Endothelial cell (in vitro differentiated cells): ENCODE measurements around the gene PRDM8. TPM values are rescaled to one million over a fixed set of nuclear protein-coding genes. Genes with fewer than 3 reads are reported as not detected.

ENCODE experiments used
- DNase-seq: peaks from one replicate; pipeline ENCODE4 v3.0.0; 2021; ENCODE audit warnings: low spot score
- H3K27ac Mint-ChIP-seq: one replicate; pipeline ENCODE4 v1.8.0; 2021; ENCODE audit warnings: mixed read lengths, inconsistent platforms; ENCODE audit not compliant: unreplicated experiment
- H3K27me3 Mint-ChIP-seq: one replicate; pipeline ENCODE4 v1.8.0; 2021; ENCODE audit warnings: mild to moderate bottlenecking, moderate library complexity, mixed read lengths, inconsistent platforms; ENCODE audit not compliant: unreplicated experiment
- H3K36me3 Mint-ChIP-seq: one replicate; pipeline ENCODE4 v1.8.0; 2021; ENCODE audit warnings: mild to moderate bottlenecking, low read depth, mixed read lengths, inconsistent platforms; ENCODE audit not compliant: unreplicated experiment
- H3K4me1 Mint-ChIP-seq: one replicate; pipeline ENCODE4 v1.8.0; 2021; ENCODE audit warnings: mild to moderate bottlenecking, mixed read lengths, inconsistent platforms; ENCODE audit not compliant: unreplicated experiment
- H3K4me3 Mint-ChIP-seq: one replicate; pipeline ENCODE4 v1.8.0; 2021; ENCODE audit warnings: mild to moderate bottlenecking, mixed read lengths, inconsistent platforms; ENCODE audit not compliant: unreplicated experiment
- H3K9me3 Mint-ChIP-seq: one replicate; pipeline ENCODE4 v1.8.0; 2021; ENCODE audit warnings: mixed read lengths, inconsistent platforms; ENCODE audit not compliant: unreplicated experiment
- total RNA-seq: library from RNA; stranded (reverse); fragmentation: NEBNext Ultra II Directional; extraction: Animal tissue kit (Norgen Biotek cat#: 25700); gene quantifications from one replicate; pipeline ENCODE4 v1.2.1, GENCODE V29; 2021; ENCODE audit not compliant: unreplicated experiment
- TF ChIP-seq, protein P1 (sequence below): fragments of 200-600 bp; sonication (generic); IDR thresholded peaks from one replicate; pipeline ENCODE4 v1.5.0; 2021; ENCODE audit warnings: antibody characterized with exemption; ENCODE audit not compliant: unreplicated experiment

Gene PRDM8
- total RNA-seq, 1 donor from 2014 or later: 30.5 TPM

DNA sequence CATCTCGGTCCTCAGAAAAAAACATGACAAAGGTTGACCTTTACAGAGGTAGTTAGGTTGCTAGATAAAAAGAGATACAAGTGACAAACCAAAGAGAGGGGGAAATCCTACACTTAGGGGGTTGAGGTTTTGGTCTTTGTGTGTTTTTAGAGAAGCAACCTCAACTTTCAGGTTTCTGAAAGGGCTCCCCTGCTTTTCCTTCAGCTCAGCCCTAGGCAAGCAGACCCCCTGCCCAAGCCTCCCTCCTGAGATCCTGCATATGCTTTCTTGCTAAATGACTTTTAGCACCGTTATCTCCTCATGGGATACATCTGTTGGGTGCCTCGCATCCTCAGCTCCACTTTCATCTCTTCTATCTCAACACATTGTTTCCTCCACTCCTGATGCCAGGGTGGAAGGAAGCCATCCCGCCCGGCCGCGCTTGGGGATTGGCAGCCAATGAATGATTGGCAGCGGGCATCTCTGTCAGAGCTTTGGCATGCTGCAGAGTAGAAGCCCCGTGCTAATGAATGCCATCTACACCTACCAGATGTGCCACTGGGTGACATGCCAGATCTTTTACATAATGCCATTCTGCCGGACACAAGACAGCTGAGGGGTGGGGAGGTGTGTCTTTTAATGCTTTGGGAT, 15.0 kb upstream of the PRDM8 start:
- Mint-ChIP-seq H3K9me3 (no peaks in the 10 kb centered on the region), H3K4me1 (peaks cover 46% of the 10 kb centered on the region), H3K36me3 (peaks cover 21% of the 10 kb centered on the region), H3K27ac (peak overlapping the region; percentile 51), H3K4me3 (peak overlapping the region; percentile 57), H3K27me3 (peaks cover 32% of the 10 kb centered on the region)
- TF ChIP-seq, protein P1, sequence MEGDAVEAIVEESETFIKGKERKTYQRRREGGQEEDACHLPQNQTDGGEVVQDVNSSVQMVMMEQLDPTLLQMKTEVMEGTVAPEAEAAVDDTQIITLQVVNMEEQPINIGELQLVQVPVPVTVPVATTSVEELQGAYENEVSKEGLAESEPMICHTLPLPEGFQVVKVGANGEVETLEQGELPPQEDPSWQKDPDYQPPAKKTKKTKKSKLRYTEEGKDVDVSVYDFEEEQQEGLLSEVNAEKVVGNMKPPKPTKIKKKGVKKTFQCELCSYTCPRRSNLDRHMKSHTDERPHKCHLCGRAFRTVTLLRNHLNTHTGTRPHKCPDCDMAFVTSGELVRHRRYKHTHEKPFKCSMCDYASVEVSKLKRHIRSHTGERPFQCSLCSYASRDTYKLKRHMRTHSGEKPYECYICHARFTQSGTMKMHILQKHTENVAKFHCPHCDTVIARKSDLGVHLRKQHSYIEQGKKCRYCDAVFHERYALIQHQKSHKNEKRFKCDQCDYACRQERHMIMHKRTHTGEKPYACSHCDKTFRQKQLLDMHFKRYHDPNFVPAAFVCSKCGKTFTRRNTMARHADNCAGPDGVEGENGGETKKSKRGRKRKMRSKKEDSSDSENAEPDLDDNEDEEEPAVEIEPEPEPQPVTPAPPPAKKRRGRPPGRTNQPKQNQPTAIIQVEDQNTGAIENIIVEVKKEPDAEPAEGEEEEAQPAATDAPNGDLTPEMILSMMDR: no peak
- DNase-seq: no peak

DNA sequence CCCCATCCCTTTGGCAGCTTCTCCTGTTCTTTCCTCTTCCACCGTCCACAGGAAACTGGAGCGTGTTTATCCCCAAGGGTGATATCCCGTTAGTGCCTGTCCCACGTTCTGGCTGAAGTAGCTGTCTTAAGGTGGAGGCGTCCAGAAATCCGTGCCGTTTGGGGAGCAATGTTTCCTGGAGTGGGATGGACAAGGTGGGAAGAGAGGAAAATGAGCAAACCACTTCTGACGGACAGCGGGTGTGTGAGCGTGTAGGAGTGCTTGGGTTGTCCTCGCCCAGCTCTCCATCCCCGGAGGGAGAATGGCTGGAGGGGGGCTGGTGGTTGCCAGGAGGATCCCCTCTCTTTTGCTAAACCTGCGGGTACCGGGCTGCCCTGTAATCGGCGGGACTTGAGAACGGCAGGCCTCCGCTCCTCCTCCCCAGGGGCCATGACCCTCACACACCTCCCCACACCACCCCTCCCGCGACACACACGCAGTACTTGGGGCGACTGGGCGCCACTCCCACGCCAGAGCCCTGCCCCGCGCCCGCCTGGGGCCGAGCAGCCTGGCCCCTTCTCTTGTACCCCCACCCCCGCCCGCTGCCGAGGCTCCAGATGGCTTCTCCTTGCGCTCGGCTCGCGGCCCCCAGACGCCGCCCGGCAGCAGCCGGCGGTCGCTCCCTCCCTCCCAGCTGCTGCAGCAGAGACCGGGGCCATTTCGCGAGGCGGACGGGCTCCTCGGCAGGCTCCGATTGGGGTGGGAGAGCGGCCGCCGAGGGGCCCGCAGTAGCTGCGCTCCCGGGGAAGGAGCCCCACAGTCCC, 13.9 kb upstream of the PRDM8 start:
- TF ChIP-seq, protein P1: no peak
- H3K4me1 Mint-ChIP-seq: peaks cover 53% of the 10 kb centered on the region
- peak overlapping the region; percentile 78 for H3K27ac Mint-ChIP-seq
- no peaks in the 10 kb centered on the region for H3K9me3 Mint-ChIP-seq
- H3K36me3 Mint-ChIP-seq: peaks cover 21% of the 10 kb centered on the region
- peak overlapping the region; percentile 95 for H3K4me3 Mint-ChIP-seq
- peak; percentile 38 for DNase-seq
- peaks cover 40% of the 10 kb centered on the region for H3K27me3 Mint-ChIP-seq

DNA sequence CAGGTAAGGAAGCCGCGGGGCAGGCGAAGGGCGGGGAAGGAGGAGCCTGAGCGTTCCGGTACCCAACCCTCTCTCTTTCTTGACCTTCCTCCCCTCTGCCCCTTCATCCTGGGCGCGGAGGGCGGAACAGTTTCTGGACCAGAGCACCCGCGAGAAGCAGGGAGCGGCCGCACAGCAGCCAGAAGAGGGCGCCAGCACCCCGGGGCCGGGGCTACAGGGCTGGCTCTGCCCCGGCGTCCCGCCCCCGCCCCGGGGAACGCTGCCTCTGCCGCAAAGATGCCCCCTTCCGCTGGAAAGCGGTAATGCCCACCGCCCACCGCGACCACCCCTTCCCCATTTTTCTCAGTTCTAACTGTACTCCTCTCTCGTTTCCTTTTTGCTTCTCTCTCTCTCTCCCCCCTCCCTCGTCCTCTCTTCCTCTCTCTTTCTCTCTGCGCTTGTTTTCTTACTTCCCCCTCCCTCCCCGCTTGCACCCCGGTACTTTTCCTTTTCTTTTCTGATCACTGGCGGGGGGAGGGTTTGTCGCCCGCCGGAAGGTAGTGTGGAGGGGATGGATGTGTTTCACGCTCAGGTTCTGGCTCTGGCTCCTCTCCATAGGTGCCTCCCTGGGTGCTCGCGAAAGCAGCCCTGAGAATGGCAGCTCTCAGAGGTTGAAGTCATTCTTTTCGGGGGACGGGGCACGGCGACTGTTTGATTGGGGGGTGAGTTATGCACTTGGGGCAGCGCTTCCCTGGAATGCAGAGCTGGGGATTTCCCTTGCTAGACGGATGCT, 13.1 kb upstream of the PRDM8 start:
- Mint-ChIP-seq H3K4me1 (peaks cover 57% of the 10 kb centered on the region), H3K27me3 (peaks cover 43% of the 10 kb centered on the region), H3K36me3 (peaks cover 17% of the 10 kb centered on the region), H3K27ac (peak overlapping the region; percentile 89), H3K4me3 (peak overlapping the region; percentile 95), H3K9me3 (no peaks in the 10 kb centered on the region)
- TF ChIP-seq, protein P1: peak; percentile 91
- peak; percentile 98 for DNase-seq

DNA sequence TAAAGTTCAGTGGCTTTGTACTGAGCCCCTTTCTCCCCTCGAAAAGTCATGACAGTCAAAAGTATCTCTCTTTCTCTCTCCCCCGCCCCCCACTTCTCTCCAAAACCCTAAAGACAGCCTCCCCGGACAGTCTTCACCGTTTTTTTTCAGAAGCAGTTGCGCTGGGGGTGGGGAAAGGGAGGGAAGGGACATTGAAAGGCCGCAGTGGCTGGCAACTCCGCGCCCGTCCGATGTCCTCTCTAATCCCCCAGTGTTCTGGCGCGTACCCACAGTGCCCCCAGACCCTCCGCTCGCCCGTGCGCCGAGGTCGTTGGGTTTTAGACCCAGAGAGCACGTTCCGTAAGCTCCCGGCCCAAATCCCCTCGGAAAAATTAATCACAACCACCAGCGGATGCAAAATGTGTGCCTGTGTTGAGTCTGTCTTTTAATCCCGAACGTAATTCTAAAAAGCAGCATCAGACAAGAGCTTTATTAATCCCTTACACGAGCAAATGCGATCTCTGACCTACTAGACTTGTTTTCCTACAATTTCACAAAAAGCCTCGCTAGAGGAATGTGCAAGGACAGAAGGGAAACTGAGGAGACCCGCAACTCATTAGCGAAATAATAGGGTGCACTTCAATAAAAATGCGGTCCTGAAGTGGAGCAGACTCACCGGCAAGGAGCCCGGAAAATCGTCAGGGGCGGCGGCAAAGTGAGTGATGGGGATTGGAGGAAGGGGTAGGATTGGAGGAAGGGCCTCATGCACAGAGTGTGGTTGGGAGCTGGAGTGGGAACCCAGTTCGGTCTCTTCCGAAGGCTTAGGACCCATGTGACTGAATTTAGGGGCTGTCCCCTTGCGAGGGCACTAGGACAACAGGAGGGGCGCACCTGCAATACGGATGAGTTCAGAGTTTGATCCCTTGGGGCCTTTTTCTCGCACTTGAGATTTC, 12.2 kb upstream of the PRDM8 start:
- TF ChIP-seq, protein P1: no peak
- H3K9me3 Mint-ChIP-seq: no peaks in the 10 kb centered on the region
- H3K27me3 Mint-ChIP-seq: peaks cover 49% of the 10 kb centered on the region
- DNase-seq: peak; percentile 25
- H3K36me3 Mint-ChIP-seq: peaks cover 16% of the 10 kb centered on the region
- peak overlapping the region; percentile 89 for H3K27ac Mint-ChIP-seq
- peaks cover 65% of the 10 kb centered on the region for H3K4me1 Mint-ChIP-seq
- H3K4me3 Mint-ChIP-seq: peak overlapping the region; percentile 95
